GM21367 (cell line): Measurements from ENCODE around the gene SCFD2.

Experiments
- ATAC-seq: cut with Tn5 transposase; IDR thresholded peaks from one replicate; pipeline ENCODE4 v1.9.1; 2021; ENCODE audit not compliant: unreplicated experiment

SCFD2 gene

GRCh38 chr4:52904421-52904820 lies 461.4 kb downstream of the SCFD2 start:
- no peak for ATAC-seq

DNA sequence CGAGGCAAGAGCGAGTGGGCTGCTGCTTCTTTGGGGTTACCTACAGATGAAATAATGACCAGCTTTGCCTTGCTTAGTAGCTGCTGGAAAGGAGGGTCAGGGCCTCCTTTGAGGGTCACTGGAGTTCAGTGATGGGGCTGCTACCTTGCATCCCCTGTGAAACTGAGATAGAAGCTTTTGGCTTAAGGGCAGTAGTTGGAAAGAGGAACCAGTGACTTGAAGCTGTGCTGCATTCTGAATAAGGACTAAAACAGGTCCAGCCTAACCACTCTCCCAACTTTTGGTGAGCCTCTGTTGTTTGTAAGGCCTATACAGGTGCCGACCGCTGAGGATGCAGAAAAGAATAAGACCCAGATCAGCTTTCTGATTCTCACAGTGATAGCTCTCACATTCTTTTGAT lies 462.6 kb downstream of the SCFD2 start:
- ATAC-seq = no peak

- ATAC-seq = no peak
Measured at GRCh38 chr4:52894443-52894842, 471.4 kb downstream of the SCFD2 start.

DNA sequence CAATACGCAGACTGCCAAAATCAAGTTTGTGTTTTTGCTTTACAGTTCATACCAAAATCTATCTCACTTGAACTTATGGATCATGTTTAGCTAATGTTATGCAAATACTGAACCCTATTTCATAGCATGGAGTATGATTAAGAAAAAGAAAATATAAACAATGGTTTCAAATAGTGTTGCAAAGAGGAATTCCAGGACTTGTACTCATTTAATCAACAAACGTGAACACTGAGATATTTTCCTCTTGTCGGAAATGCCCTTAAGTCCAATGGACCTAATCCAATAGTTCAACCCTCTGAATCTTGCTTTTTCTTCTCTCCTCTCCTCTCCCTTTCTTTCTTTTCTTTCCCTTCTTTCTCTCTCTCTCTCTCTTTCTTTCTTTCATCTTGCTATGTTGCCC lies 473.0 kb downstream of the SCFD2 start:
- ATAC-seq = no peak

DNA sequence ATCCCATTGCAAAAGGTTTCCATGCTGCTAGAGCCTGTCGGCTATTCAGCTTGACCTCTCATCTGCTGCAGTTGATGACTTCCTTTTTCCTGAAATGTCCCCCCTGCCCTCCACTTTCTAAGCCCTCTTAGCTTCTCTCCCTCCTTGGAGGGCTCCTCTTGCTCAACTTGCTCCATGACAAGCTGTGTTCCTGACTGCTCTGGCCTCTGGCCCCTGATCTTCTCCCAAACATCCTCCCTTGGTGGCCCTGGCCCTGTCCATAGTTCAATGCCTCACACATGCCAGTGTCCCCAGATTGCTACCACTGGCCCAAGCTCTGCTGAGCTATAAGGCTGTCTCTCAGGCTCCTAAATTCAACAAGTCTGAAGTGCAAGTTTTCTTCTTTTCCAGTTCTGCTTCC lies 474.1 kb downstream of the SCFD2 start:
- no peak for ATAC-seq

DNA sequence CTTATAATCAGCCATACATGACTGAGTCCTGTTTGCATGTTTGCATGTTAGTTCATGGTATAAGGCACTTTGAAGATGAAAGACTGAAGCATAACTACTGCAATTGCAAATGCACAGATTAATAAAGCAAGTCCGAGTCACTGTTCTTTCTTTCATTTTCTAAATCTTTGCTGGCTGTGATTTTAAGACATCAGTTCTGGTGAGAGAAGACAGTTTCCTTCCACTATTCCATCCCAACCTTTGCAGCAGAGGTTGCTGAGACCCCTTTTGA lies 475.4 kb downstream of the SCFD2 start:
- ATAC-seq = no peak

DNA sequence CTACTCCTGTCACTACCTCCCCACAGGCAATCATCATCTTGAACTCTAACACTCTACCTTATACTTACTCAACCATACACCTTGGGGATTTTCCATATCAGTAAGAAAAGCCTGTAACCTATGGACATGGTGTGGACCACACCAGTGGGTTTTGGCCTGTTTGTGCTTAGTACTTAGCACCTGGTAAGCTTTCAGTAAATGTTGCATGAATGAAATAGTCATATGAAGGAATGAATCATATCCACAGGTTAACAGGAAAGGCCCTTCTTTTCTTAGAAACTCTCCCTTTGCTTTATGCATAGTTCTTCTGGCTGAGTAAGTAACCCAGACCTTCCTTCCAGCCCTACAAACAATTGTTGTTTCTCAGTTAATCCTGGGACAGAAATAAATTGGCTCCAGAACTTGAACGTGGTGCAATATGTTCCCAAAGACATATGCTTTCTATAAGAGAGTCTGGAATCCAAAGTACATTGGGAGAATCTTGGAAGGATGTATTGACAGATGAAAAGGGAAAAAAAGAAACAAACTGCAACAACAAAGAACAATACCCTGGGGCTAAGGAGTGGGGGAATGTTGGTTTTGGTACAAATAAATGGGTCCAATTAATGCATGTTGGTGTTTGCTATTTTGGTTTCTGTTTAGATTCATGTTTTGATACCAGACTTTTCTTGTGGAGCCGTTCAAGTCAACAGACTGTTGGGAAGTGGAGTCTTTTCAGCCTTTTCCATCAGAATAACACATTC lies 475.9 kb downstream of the SCFD2 start:
- ATAC-seq = no peak

DNA sequence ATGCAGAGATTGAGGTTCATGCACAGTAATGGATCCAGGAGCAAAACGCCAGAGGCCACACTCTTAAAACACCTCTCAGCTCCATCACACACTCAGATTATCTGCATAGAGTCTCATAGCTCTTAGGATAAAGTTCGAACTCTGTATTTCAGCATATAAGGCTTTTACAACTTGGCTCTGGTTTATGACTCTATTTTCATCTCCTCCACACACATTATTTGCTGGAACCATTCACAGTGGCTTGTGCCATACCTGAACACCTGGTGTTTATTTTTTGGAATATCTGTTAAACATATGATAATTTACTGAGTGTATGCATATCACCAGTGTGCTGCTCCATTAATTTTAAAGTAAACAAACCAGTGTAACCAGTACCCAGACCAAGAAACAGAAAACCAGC lies 476.5 kb downstream of the SCFD2 start:
- ATAC-seq = no peak

DNA sequence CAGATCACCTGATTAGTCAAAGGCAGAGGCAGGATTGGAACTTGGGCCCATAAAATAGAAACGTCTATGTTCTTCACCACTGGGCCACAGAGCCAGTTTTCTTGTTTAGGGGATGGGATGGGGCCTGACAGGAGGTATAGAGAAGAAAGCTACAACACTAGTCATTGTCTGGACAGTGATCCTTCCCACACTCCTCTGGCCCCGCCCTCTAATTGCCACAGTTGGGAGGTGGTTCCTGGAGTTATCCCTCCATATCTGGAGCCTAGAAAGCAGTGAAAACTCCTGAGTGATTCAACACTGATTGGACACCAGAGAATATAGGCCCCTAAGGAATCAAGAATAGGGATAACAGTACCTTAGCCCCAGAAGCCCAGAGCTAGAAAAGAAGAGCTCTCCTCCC lies 480.9 kb downstream of the SCFD2 start:
- ATAC-seq = no peak

DNA sequence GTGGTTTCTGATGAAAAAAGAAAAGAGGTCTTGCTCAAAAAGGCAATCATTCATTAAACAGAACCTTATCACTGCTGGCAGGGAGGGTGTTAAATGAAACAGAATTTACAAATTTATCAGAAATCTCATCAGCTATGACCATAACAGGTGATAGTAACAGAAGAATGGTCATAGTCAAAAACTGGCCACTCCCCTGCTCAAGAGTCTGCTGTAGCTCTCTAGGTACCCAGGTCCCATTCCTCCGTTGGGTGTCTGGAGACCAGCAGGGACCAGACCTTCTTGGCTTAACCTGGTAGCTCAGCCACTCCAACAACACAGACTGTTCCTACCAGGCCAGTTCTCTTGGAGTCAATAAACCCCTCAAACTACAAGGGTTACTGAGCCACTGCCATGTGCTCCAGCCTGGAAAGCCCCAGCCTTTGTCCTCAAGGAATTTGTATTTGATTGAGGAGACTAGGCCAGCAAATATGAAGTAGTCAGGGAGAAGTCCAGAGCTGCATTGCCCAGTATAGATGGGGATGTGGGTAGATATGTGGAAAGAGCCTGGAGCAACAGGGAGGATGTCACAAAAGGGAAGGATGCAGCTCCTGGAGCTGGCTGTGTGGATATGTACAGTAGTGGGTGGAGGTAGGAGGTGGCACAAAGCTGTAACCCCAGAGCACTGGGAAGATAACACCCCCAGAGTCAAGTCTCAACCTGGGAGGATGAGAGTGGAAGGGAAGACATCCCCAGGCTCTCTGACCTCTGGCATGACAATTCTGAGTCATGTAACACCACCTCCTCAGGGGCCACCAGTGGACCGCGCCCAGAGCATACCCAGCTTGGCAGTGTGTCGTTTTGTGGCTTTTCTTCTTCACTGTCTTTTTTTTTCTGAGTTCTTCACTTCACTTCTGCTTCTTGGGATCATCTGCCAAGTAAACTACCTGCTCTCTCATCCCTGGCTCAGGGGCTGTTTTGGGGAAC lies 481.9 kb downstream of the SCFD2 start:
- no peak for ATAC-seq

DNA sequence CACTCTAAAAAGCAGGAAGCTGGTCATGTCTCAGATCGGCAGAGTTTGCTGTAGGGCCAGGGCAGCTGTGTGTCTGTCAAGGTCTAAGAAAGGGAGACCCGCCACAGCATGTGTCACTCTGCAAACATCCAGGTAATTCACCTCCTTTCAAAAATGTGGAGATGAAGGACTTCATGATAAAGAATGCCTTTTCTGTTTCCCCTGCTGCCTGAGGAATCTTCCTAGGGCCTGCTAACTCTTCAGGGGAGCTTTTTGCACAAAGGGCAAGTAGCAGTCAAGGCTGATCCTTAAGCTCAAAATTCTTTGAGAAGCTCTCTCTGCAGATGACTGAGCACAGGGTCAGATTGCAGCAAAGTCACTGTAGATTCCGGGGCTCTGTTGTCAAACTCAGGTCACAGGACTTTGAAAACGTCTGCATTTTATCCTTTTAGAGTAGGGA lies 482.7 kb downstream of the SCFD2 start:
- no peak for ATAC-seq

DNA sequence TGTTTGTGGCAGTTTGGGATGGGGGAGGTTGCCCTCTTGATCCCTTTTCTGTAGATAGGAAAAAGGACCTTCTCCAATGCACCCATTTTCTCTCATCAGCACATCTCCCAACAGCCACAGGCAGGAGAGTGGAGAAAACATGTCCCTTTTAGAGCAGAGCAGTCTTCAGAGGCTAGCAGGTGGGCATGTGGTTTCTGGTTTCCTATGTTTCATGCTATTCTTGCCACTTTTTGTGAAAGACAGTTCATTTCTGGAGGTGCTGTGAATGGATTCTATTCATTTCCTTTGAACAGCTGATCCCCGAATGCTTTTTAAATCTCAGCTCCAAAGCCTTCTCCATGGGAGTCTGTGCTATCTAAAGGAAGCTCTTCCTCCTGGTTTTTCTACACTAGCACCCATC lies 484.9 kb downstream of the SCFD2 start:
- no peak for ATAC-seq

- no peak for ATAC-seq
Measured at GRCh38 chr4:52879471-52879870, 486.4 kb downstream of the SCFD2 start.

GRCh38 chr4:52877694-52878093 lies 488.2 kb downstream of the SCFD2 start:
- ATAC-seq = no peak

DNA sequence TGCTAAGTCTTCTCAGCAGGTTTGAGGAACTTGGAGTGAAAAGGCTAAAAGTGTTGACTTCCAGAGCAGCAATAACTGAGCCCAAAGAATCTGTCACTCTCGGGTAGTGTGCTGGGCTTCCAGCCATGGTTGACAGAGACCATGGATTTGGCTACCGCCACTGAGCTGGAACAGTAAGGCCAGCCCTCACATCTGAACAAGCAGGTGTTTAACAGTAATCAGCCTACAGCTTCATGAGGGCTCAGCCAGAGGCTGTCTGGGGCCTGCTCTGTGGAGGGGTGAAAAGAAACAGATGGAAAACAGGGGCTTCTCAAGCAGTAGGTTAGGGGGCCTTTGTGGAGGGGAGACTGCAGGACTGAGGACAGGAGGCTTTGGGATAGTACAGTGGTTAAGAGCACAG lies 488.8 kb downstream of the SCFD2 start:
- no peak for ATAC-seq

- no peak for ATAC-seq
Measured at GRCh38 chr4:52876069-52876468, 489.8 kb downstream of the SCFD2 start.

- ATAC-seq = no peak
Measured at GRCh38 chr4:52874948-52875347, 490.9 kb downstream of the SCFD2 start.

DNA sequence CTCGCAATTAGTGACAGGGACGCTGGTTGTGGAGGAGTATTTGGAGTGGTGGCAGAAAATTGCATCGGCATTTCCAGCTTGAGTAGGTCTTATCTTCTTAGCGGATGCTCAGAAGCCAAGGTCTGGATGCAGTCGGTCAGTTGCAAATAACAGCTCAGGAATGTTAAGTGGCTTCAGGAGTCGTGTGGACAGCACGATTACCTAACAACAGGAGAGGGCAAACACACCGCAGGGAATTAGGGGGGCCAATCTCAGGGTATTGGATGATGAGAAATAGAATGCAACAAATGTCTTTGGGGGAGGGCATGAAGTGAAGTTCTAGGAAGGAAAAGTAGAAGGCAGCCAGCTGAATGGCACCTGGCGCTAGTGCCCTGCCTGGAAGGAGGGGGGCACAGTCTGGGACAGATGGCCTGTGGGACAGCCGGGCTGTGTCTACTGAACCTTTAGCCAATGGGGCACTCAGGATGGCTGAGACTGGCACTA lies 492.0 kb downstream of the SCFD2 start:
- ATAC-seq = no peak

- no peak for ATAC-seq
Measured at GRCh38 chr4:52873191-52873590, 492.7 kb downstream of the SCFD2 start.

DNA sequence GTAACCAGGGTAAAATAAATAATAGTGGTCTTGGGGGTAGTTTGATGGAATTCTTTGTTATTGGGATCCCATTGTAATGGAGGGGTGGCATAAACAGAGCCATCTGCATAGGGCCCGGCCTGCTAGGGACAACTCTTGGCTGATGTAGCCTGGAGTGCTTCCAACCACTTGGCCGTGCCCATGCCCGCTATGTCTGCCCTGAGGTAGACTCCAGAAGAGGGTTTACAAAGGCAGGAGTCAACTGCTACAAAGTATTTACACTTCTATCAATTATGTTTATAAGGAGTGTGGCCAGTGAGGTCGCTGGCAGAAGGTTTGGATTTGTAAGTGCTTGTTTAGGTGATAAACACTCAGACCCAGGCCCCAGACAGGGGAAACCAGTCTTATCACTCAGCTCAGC lies 495.6 kb downstream of the SCFD2 start:
- no peak for ATAC-seq

DNA sequence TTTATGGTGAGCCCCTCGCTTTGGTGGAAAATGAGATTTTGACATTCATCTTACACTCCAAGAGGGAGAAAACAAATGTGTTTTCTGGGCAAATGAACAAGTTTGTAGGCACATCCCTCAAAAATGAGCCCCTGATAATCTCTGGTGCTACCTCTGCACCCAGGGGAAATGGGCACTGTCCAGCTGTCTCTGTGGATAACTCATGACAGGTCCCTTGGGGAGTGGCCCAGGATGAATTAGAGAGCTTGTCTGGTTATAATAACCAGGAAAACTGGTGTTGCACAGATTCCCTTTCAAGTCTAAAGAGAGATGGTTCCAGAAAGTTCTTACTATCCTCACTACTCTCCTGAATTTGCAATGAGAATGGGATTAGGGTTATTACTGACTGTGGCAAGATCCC lies 496.2 kb downstream of the SCFD2 start:
- ATAC-seq = no peak

- no peak for ATAC-seq
Measured at GRCh38 chr4:52869196-52869595, 496.7 kb downstream of the SCFD2 start.
